ENCODE data around the gene NDUFB7.

- no peak for TF ChIP-seq POLR2AphosphoS5 (IDR thresholded peaks at IDR 0.05; ENCODE audit: low read depth, low read length)
- TF ChIP-seq REST (IDR thresholded peaks at IDR 0.05; ENCODE audit: insufficient read depth in 1 of 2, low read depth in 2 of 2, low read length in 2 of 2): no peak
- no peak for TF ChIP-seq TAF1 (IDR thresholded peaks at IDR 0.05; ENCODE audit: borderline replicate concordance, insufficient read depth, low read length)
- TF ChIP-seq SIN3A (IDR thresholded peaks at IDR 0.05; ENCODE audit: borderline replicate concordance, insufficient read depth, low read length): no peak
Observed at GRCh38 chr19:14556662-14557188, 15.1 kb downstream of the NDUFB7 start.

Measured in PFSK-1 (cell line).